Sigmoid colon (tissue), 3 donors: ENCODE measurements around the gene ETV6.

Experiments used
- CTCF ChIP-seq, 4 experiments: fragments of 450-650 bp in 3 of 4; fragments of 200-600 bp in 1 of 4; IDR thresholded peaks; one replicate each; pipeline ENCODE4 v1.5.1; 2016 to 2019; ENCODE audit warnings: antibody characterized with exemption in 4 of 4, mild to moderate bottlenecking in 3 of 4, moderate library complexity in 2 of 4
- POLR2A ChIP-seq, 2 donors: fragments of 450-650 bp; IDR thresholded peaks; one replicate each; pipeline ENCODE4 v1.6.1; 2016; ENCODE audit warnings: antibody characterized with exemption in 2 of 2, mild to moderate bottlenecking in 2 of 2, moderate library complexity in 2 of 2

GRCh38 chr12:11769723-11770514 lies 120.4 kb downstream of the ETV6 start:
- no peak for TF ChIP-seq CTCF (IDR thresholded peaks at IDR 0.05)
- TF ChIP-seq POLR2A (IDR thresholded peaks at IDR 0.05) = no peak
